Stimulated activated CD4-positive, alpha-beta T cell treated with anti-CD3 and anti-CD28 coated beads, Interleukin-1b, Interleukin-23, amount 100 ng/mL, for 1 hour (primary cell): ENCODE data around the gene ZBTB16.

ENCODE experiments used
- DNase-seq, 2 donors: peaks; one replicate each; pipeline ENCODE4 v3.0.0-alpha.2; 2020; ENCODE audit warnings: low read depth in 2 of 2

Gene ZBTB16

GRCh38 chr11:114261791-114262190 lies 202.3 kb downstream of the ZBTB16 start:
- DNase-seq, result no peak

DNA sequence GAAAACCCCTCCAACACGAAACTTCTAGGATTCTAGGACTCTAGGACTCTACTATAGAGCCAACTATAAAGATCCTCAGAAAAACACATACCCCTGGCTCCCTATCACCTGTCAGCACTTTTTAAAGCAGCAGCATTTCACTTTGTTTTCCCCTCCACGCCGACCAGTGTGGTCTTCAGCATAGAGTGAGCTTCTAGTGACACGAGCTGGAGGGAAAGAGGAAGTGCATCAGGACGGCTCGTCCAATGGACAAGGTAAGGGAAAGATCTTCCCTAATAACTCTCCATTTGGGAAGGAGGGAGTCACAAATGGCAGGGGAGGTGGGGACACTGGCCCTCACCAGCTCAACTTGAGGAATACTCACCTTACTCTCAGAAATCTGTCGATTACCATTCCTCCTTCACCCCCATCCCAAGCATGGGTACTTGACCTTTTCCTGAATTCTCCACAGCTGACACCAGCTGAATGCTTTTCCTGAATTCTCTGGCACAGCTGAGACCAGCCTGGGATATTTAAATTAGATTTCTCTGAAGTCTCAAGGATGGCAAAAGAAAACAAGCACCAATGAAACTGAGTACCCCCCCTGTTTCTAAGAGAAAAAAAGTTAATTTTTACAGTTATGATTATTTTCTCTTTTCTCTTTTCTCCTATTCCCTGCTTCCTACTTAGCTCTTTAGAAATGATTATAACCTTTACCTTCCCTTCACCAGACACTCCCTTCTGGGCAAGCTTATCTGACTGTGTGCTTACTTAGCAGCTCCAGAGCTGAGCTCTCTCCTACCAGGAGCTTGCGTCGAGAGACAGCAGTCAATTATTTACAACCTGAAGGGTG lies 203.4 kb downstream of the ZBTB16 start:
- DNase-seq, result no peak

GRCh38 chr11:114263513-114264170 lies 204.1 kb downstream of the ZBTB16 start:
- no peak for DNase-seq

DNA sequence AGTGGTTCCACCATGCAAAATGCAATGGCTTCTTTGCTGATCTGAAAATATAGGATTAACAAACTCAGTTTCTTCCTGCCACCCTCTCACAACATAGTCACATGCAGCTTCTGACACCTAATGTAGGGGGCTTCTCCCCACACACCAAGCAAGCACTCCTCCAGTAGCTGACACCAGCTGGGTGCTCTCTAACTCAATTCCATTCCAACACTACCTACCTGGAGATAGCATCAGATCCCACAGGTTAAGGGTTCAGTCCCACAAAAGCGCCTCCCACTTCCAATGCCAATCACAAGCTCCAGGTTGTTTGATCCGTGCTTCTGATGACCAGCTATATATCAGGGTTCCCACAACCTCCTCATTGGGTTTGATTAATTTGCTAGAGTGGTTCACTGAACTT lies 204.9 kb downstream of the ZBTB16 start:
- DNase-seq, result no peak

DNA sequence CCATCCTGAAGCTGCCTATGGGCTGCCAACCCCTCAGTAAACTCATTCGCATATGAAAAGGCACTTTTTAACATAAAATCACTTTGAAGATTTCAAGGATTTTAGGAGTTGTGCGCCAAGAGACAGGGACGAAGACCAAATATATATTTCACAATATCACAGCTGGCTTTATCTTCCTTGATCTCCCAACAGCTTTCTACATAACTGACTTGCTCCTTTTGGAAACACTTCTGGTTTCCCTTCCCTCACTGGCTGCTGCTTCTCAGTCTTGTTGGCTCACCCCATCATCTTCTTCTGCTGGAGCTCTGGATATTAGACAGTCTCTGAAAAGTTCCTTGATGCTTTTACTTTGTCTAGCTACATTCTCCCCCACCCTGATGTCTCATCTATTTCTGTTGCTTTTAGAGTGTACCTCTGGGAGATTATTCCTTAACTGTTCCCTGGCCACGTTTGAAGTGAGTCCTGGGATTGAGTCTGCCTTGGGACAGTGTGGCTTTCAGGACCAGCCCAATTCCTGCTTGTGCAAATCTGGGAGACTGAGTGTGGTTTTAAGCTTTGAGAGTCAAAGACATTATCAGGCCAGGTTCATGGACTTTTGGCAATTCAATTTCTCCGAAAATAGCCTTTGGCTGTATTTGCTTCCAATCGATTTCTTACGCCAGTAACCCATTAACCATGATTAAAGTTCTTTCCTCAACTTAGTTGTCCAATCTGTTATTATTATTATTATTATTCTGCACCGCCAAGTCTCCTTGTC lies 205.8 kb downstream of the ZBTB16 start:
- DNase-seq, result no peak

DNA sequence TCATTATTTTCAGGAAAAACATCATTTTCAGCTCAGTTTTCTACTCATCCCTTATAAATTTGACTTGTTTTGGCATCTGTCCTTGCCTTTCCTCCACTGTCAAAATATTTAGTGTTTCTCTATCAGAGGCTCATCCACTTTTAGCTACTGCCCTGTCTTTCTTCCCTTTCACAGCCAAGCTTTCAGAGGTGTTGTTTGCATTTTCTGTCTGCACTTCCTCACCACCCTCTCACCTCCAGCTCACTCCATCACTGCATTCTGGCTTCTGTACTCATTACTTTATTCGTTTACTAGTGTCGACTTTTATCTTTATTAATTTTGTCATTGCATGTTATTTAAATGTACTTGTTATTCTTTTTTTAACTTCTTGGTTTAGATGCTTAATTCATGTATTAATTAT lies 210.0 kb downstream of the ZBTB16 start:
- DNase-seq, result no peak

DNA sequence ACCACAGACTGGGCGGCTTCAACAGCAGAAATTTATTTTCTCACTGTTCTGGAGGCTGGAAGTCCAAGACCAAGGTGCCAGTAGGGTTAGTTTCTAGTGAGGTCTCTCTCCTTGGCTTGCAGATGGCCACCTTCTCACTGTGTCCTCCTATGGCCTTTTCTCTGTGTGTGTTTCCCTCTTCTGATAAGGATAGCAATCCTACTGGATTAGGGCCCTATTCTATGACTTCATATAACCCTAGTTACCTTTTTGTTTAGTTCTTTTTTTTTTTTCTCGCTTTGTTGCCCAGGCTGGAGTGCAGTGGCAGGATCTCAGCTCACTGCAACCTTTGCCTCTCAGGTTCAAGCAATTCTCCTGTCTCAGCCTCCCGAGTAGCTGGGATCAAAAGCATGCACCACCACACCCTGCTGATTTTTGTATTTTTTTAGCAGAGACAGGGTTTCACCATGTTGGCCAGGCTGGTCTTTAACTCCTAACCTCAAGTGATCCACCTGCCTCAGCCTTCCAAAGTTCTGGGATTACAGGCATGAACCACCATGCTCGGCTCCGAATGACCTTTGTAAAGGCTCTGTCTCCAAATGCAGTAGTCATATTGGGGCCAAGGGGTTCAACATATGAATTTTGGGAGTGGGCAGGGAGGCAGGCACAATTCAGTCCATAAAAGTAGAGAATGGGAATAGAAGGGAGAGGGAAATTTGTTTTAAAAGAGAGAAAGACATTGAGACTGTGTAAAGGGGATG lies 211.2 kb downstream of the ZBTB16 start:
- no peak for DNase-seq

- no peak for DNase-seq
Observed at GRCh38 chr11:114271316-114271715, 211.8 kb downstream of the ZBTB16 start.

GRCh38 chr11:114272311-114272710 lies 212.8 kb downstream of the ZBTB16 start:
- no peak for DNase-seq

GRCh38 chr11:114273071-114273470 lies 213.6 kb downstream of the ZBTB16 start:
- DNase-seq, result no peak

GRCh38 chr11:114273890-114274635 lies 214.6 kb downstream of the ZBTB16 start:
- DNase-seq, result no peak

DNA sequence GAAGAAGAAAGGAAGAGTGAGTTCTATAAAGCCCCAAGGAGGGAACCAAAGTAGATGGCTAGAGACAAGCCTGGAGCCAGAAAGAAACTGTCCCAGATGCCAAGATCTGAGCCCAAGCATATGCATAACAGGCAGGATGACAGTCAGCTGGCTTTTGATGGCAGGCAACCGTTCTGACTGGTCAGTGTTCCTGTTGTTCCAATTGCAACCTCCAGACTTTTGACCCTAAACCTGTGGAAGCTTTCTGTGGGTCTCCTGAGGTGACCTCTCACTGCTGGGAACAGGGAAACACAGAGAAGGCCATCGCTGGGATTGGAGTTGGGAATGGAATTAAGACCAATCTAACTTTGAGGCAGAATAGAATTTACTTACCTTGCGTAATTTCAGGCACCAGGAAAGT lies 215.1 kb downstream of the ZBTB16 start:
- DNase-seq, result no peak

DNA sequence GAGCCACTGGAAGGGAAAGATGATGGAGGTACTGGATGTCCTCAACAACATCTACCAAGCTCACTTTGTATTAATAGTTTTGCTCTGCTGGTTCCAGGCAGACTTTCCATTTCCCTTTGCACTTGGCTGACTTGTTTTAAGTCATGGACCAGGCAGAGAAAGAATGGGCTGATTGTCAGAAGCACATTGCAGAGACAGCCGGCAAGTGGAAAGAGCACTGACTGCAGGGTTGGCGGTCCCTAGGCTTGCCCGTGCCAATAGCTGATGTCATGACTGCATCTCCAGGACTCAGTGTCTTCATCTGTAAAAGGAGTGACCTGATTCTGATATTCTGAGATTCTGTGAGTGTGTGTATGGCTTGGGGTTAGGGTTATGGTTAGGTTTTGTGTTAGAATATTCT lies 215.8 kb downstream of the ZBTB16 start:
- DNase-seq, result no peak

DNA sequence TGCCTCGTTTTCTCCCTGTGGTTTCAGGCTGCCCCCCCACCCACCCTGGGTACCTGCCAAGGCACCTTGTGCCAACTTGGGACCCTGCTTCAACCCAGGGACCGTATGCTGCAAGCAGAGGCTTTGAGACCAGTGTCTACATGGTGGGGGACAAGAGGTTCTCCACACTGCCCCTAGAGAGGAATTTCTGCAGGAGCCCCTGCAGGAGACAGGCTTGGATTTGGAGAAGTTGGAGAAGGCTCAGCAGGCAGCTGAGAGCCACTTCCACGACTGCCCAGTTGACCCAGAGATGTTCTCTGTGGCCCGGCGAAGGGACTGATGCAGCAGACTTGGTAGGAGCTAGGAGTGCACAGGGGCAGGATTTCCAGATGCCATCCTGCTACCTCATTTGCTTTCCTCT lies 216.6 kb downstream of the ZBTB16 start:
- no peak for DNase-seq

- no peak for DNase-seq
Observed at GRCh38 chr11:114277637-114278341, 218.3 kb downstream of the ZBTB16 start.

GRCh38 chr11:114278342-114279065 lies 219.0 kb downstream of the ZBTB16 start:
- DNase-seq, result no peak

DNA sequence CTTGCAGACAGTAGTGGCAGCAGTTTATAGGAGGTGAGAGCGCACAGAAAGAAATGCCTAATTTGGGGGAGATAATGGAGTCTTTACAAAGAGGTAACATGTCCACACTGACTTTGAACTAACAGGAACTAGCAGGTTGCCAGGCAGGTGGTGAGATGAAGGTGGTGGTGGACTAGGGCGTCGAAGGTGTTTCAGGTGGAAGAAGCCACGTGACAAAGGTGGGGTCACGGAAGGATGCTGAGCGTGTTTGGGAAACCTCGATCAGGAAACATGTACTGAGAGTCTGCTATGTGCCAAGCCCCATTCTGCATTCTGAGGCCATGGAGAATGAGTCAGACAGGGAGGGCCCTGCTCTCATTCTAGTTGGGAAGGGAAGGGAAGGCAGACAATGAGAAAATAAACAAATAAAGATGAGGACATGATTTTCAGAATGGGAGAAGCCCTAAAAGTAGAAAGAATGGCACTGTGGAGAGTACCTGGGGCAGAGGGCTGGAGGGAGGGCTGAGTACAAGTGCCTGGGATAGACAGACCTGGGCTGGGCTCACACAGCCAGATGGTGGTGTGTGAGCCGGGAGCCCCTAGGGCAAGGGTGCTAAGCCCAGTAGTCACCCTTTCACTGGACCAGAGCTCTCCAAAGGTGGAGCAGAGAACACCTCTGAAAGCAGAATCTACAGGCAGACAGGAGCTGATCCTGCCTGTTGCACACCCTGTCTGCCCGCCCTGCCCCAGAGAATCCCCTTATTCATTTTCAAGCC lies 220.5 kb downstream of the ZBTB16 start:
- no peak for DNase-seq

- no peak for DNase-seq
Observed at GRCh38 chr11:114280696-114281095, 221.2 kb downstream of the ZBTB16 start.

- DNase-seq, result no peak
Observed at GRCh38 chr11:114281388-114281956, 222.0 kb downstream of the ZBTB16 start.
